ENCODE results near the gene DDX1. TPM values are rescaled to one million over a fixed set of nuclear protein-coding genes. Genes with fewer than 3 reads are reported as not detected.
A peak's percentile ranks its signal among the peaks of the same experiment; 100 is the strongest.

The DDX1 gene
- total and polyA plus RNA-seq, 2 donors from 2014 or later = 84.0 to 90.0 TPM

GRCh38 chr2:15571729-15572128 lies 19.9 kb upstream of the DDX1 start:
- no peak for FAIRE-seq
- no peaks in the 10 kb centered on the region for H3K36me3 ChIP-seq (ENCODE audit: control insufficient read depth in 2 of 3, insufficient read depth in 3 of 3, low read length in 3 of 3)
- TF ChIP-seq CTCF (IDR thresholded peaks at IDR 0.05; ENCODE audit: borderline replicate concordance, extremely low read depth, insufficient read depth) = no peak
- no peak overlapping the region for H3K27ac ChIP-seq (ENCODE audit: low read depth in 2 of 2, low read length in 2 of 2)
- H3K27me3 ChIP-seq (ENCODE audit: control insufficient read depth, insufficient read depth, low read length) = no peaks in the 10 kb centered on the region
- intact Hi-C loops (cut with DNase I) = no loop called here
- H3K4me3 ChIP-seq (ENCODE audit: low read length in 3 of 3) = no peak overlapping the region
- no peak for DNase-seq
- no peak overlapping the region for H3K9ac ChIP-seq (ENCODE audit: low read length in 3 of 3)
- no peaks in the 10 kb centered on the region for H3K4me1 ChIP-seq (ENCODE audit: control insufficient read depth in 2 of 3, insufficient read depth in 2 of 3, low read depth in 1 of 3, low read length in 3 of 3)
- no peaks in the 10 kb centered on the region for H3K9me3 ChIP-seq (ENCODE audit: control insufficient read depth in 2 of 3, insufficient read depth in 1 of 3, low read length in 3 of 3)

- DNase-seq = peak; percentile 79 to 95 (median 91)
- H3K9me3 ChIP-seq (ENCODE audit: control insufficient read depth in 2 of 3, insufficient read depth in 1 of 3, low read length in 3 of 3) = no peaks in the 10 kb centered on the region
- no peaks in the 10 kb centered on the region for H3K4me1 ChIP-seq (ENCODE audit: control insufficient read depth in 2 of 3, insufficient read depth in 2 of 3, low read depth in 1 of 3, low read length in 3 of 3)
- peak; percentile 77 for TF ChIP-seq CTCF (IDR thresholded peaks at IDR 0.05; ENCODE audit: borderline replicate concordance, extremely low read depth, insufficient read depth)
- no peak overlapping the region for H3K4me3 ChIP-seq (ENCODE audit: low read length in 3 of 3)
- intact Hi-C loops (cut with DNase I) = no loop called here
- no peaks in the 10 kb centered on the region for H3K36me3 ChIP-seq (ENCODE audit: control insufficient read depth in 2 of 3, insufficient read depth in 3 of 3, low read length in 3 of 3)
- no peak for FAIRE-seq
- no peaks in the 10 kb centered on the region for H3K27me3 ChIP-seq (ENCODE audit: control insufficient read depth, insufficient read depth, low read length)
- H3K9ac ChIP-seq (ENCODE audit: low read length in 3 of 3) = no peak overlapping the region
- no peak overlapping the region for H3K27ac ChIP-seq (ENCODE audit: low read depth in 2 of 2, low read length in 2 of 2)
Measured at GRCh38 chr2:15577071-15577735, 14.5 kb upstream of the DDX1 start.

GRCh38 chr2:15579641-15580040 lies 12.0 kb upstream of the DDX1 start:
- Histone ChIP-seq H3K4me1 (ENCODE audit: control insufficient read depth in 2 of 3, insufficient read depth in 2 of 3, low read depth in 1 of 3, low read length in 3 of 3) (no peaks in the 10 kb centered on the region), H3K9me3 (ENCODE audit: control insufficient read depth in 2 of 3, insufficient read depth in 1 of 3, low read length in 3 of 3) (no peaks in the 10 kb centered on the region), H3K4me3 (ENCODE audit: low read length in 3 of 3) (no peak overlapping the region), H3K27me3 (ENCODE audit: control insufficient read depth, insufficient read depth, low read length) (no peaks in the 10 kb centered on the region), H3K36me3 (ENCODE audit: control insufficient read depth in 2 of 3, insufficient read depth in 3 of 3, low read length in 3 of 3) (no peaks in the 10 kb centered on the region), H3K27ac (ENCODE audit: low read depth in 2 of 2, low read length in 2 of 2) (no peak overlapping the region), H3K9ac (ENCODE audit: low read length in 3 of 3) (no peak overlapping the region)
- FAIRE-seq (no peak), DNase-seq (no peak)
- TF ChIP-seq CTCF (IDR thresholded peaks at IDR 0.05; ENCODE audit: borderline replicate concordance, extremely low read depth, insufficient read depth) = no peak
- intact Hi-C loops (cut with DNase I) = no loop called here

DNA sequence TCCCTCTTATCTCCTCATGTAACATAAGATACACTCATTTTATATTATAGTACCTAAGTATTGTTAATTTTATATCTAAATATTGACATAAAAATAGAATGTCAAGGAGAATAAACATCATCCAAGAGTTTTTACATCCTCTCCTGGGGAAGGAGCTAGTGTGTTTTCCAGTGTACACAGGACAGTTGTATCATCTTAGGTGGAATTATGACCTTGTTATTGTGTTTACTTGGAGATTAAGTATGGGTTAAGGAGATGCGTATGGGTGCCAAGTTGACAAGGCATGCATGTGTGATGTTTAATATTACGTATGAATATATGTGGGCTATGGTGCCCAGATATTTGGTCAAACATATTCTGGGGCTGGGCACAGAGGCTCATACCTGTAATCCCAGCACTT lies 11.2 kb upstream of the DDX1 start:
- Histone ChIP-seq H3K9ac (ENCODE audit: low read length in 3 of 3) (no peak overlapping the region), H3K9me3 (ENCODE audit: control insufficient read depth in 2 of 3, insufficient read depth in 1 of 3, low read length in 3 of 3) (no peaks in the 10 kb centered on the region), H3K27me3 (ENCODE audit: control insufficient read depth, insufficient read depth, low read length) (no peaks in the 10 kb centered on the region), H3K4me1 (ENCODE audit: control insufficient read depth in 2 of 3, insufficient read depth in 2 of 3, low read depth in 1 of 3, low read length in 3 of 3) (no peaks in the 10 kb centered on the region), H3K4me3 (ENCODE audit: low read length in 3 of 3) (no peak overlapping the region), H3K36me3 (ENCODE audit: control insufficient read depth in 2 of 3, insufficient read depth in 3 of 3, low read length in 3 of 3) (no peaks in the 10 kb centered on the region), H3K27ac (ENCODE audit: low read depth in 2 of 2, low read length in 2 of 2) (no peak overlapping the region)
- DNase-seq (no peak), FAIRE-seq (no peak)
- no peak for TF ChIP-seq CTCF (IDR thresholded peaks at IDR 0.05; ENCODE audit: borderline replicate concordance, extremely low read depth, insufficient read depth)
- intact Hi-C loops (cut with DNase I) = no loop called here

Measured in kidney (tissue), 14 donors.